Liver (tissue), 9 donors: ENCODE data around the gene RAB34. TPM values are rescaled to one million over a fixed set of nuclear protein-coding genes. Genes with fewer than 3 reads are reported as not detected.

Experiments used
- DNase-seq: peaks from one replicate; pipeline ENCODE4 v3.0.0-alpha.2; 2017; ENCODE audit warnings: low spot score
- H3K27ac ChIP-seq, 2 donors: one replicate each; pipeline ENCODE4 v1.7.0; 2013; ENCODE audit warnings: inconsistent platforms in 2 of 2, low read length in 2 of 2, control low read depth in 1 of 2, low read depth in 1 of 2, mild to moderate bottlenecking in 1 of 2
- H3K27me3 ChIP-seq, 4 donors: one replicate each; pipeline versions ENCODE4 v1.6.1 to v1.7.0; 2013; ENCODE audit warnings: low read length in 3 of 4, inconsistent platforms in 1 of 4, mild to moderate bottlenecking in 1 of 4, moderate library complexity in 1 of 4; ENCODE audit not compliant: control insufficient read depth in 4 of 4, insufficient read depth in 4 of 4
- H3K36me3 ChIP-seq, 4 donors: one replicate each; pipeline versions ENCODE4 v1.6.1 to v1.7.0; 2013; ENCODE audit warnings: low read length in 3 of 4, mild to moderate bottlenecking in 3 of 4, low read depth in 1 of 4, moderate library complexity in 1 of 4; ENCODE audit not compliant: control insufficient read depth in 4 of 4, insufficient read depth in 3 of 4
- H3K4me1 ChIP-seq, 4 donors: one replicate each; pipeline versions ENCODE4 v1.6.1 to v1.7.0; 2013; ENCODE audit warnings: low read length in 3 of 4, mild to moderate bottlenecking in 3 of 4, moderate library complexity in 1 of 4; ENCODE audit not compliant: control insufficient read depth in 4 of 4, insufficient read depth in 4 of 4
- H3K4me3 ChIP-seq, 3 donors: one replicate each; pipeline versions ENCODE4 v1.6.1 to v1.7.0; 2013; ENCODE audit warnings: low read length in 3 of 3, control low read depth in 1 of 3, low read depth in 1 of 3, mild to moderate bottlenecking in 1 of 3
- H3K9ac ChIP-seq, 2 donors: one replicate each; pipeline ENCODE4 v1.7.0; 2013; ENCODE audit warnings: low read length in 2 of 2, mild to moderate bottlenecking in 2 of 2, moderate library complexity in 2 of 2, control low read depth in 1 of 2, low read depth in 1 of 2
- H3K9me3 ChIP-seq, 4 donors: one replicate each; pipeline versions ENCODE4 v1.6.1 to v1.7.0; 2013; ENCODE audit warnings: low read length in 3 of 4; ENCODE audit not compliant: control insufficient read depth in 4 of 4
- ATF3 ChIP-seq: IDR thresholded peaks from 2 replicates; pipeline ENCODE4 v1.6.1; 2016; ENCODE audit warnings: antibody characterized with exemption
- EGR1 ChIP-seq, 2 donors: IDR thresholded peaks; 2 replicates each; pipeline ENCODE4 v1.6.1; 2016 to 2018; ENCODE audit warnings: antibody characterized with exemption in 2 of 2, low read depth in 2 of 2
- FOXA1 ChIP-seq: IDR thresholded peaks from 2 replicates; pipeline ENCODE4 v1.6.1; 2016; ENCODE audit warnings: antibody characterized with exemption
- FOXA2 ChIP-seq: IDR thresholded peaks from 2 replicates; pipeline ENCODE4 v1.6.1; 2016; ENCODE audit warnings: antibody characterized with exemption
- GABPA ChIP-seq, 2 donors: IDR thresholded peaks in 1 of 2; conservative IDR thresholded peaks in 1 of 2; 2 replicates each; pipeline ENCODE4 v1.6.1; 2016; ENCODE audit warnings: antibody characterized with exemption in 2 of 2, mild to moderate bottlenecking in 1 of 2, moderate library complexity in 1 of 2
- HNF4A ChIP-seq, 2 donors: conservative IDR thresholded peaks; 2 replicates each; pipeline ENCODE4 v1.6.1; 2016; ENCODE audit warnings: antibody characterized with exemption in 2 of 2, mild to moderate bottlenecking in 2 of 2
- HNF4G ChIP-seq: IDR thresholded peaks from 2 replicates; pipeline ENCODE4 v1.6.1; 2016; ENCODE audit warnings: antibody characterized with exemption
- JUND ChIP-seq, 2 donors: IDR thresholded peaks; 2 replicates each; pipeline ENCODE4 v1.6.1; 2016; ENCODE audit warnings: antibody characterized with exemption in 2 of 2
- MAX ChIP-seq: IDR thresholded peaks from 2 replicates; pipeline ENCODE4 v1.6.1; 2016; ENCODE audit warnings: antibody characterized with exemption
- NR2F2 ChIP-seq: IDR thresholded peaks from 2 replicates; pipeline ENCODE4 v1.6.1; 2016; ENCODE audit warnings: antibody characterized with exemption
- RAD21 ChIP-seq, 2 donors: IDR thresholded peaks; 2 replicates each; pipeline ENCODE4 v1.6.1; 2016; ENCODE audit warnings: antibody characterized with exemption in 2 of 2, mild to moderate bottlenecking in 2 of 2
- REST ChIP-seq: IDR thresholded peaks from 2 replicates; pipeline ENCODE4 v1.6.1; 2016; ENCODE audit warnings: antibody characterized with exemption, mild to moderate bottlenecking
- RXRA ChIP-seq, 2 donors: IDR thresholded peaks; 2 replicates each; pipeline ENCODE4 v1.6.1; 2017 to 2018; ENCODE audit warnings: antibody characterized with exemption in 2 of 2, mild to moderate bottlenecking in 1 of 2
- SP1 ChIP-seq: IDR thresholded peaks from 2 replicates; pipeline ENCODE4 v1.6.1; 2018; ENCODE audit warnings: antibody characterized with exemption, mild to moderate bottlenecking
- YY1 ChIP-seq: IDR thresholded peaks from 2 replicates; pipeline ENCODE4 v1.6.1; 2016; ENCODE audit warnings: antibody characterized with exemption, mild to moderate bottlenecking
- WGBS: extraction: QIAGEN DNeasy Blood & Tissue Kit; methylation state at CpG from one replicate; pipeline ENCODE4 v1.1.7; 2013; 5-methylcytosine and 5-hydroxymethylcytosine counted together
- polyA plus RNA-seq, 2 donors: library from polyadenylated mRNA; stranded (reverse) in 1 of 2; unstranded in 1 of 2; fragments of 200-250 nt in 1 of 2; fragments of >200 nt in 1 of 2; fragmentation: Nextera tagmentation in 1 of 2; extraction: Ambion mirVana in 1 of 2; gene quantifications; one replicate each; pipeline versions ENCODE4 v1.2.1 to v1.2.3, GENCODE V29; 2013 to 2015
- total RNA-seq, 2 donors: library from RNA; depleted of rRNA; stranded (reverse); fragments of >200 nt; gene quantifications; one replicate each; pipeline ENCODE4 v1.2.3, GENCODE V29; 2014
- TF ChIP-seq, protein P1 (sequence below): fragments of 150-350 bp; IDR thresholded peaks from 2 replicates; pipeline ENCODE4 v1.5.1; 2017; ENCODE audit warnings: improper control_type of control experiment, low read depth, low read length; ENCODE audit not compliant: missing input control
- TF ChIP-seq, protein P2 (sequence below): IDR thresholded peaks from 2 replicates; pipeline ENCODE4 v1.6.1; 2016; ENCODE audit warnings: antibody characterized with exemption
- donor health status: healthy.
- donor health status: healthy.
- donor health status: healthy.
- donor health status: healthy.
- donor health status: healthy.

RAB34 gene
- total and polyA plus RNA-seq, 4 donors = 4.5 to 14.3 (median 7.6) TPM

DNA sequence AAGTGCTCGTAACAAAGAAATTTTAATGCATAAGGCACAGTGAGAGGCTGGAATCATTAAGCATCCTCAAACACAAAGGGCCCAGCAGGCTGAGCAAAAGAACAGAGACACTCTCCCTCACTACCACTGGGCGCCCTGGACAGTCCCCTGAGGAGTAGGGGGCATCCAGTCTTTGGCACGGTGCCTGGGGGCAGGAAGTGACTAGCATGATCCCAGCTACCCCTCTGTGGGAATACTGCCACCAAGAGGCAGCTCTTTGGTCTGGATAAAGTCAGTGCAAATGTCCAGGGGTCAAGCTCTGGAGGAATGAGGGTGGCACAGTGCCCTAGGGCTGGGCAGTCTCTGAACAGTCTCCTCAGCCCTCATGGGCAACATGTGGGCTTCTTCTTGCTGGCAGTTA, 3.4 kb downstream of the RAB34 start:
- Histone ChIP-seq H3K4me3 (no peak overlapping the region), H3K27me3 (no peaks in the 10 kb centered on the region), H3K9me3 (no peaks in the 10 kb centered on the region), H3K9ac (no peak overlapping the region), H3K36me3 (no peaks in the 10 kb centered on the region), H3K27ac (no peak overlapping the region), H3K4me1 (peaks cover 2 to 20% (median 11%) of the 10 kb centered on the region in 4 donors)
- 88% methylated on average over 3 of the region's 3 CpGs for WGBS
- TF ChIP-seq RAD21 (IDR thresholded peaks at IDR 0.05) (no peak), FOXA2 (no peak), JUND (IDR thresholded peaks at IDR 0.05) (no peak), NR2F2 (no peak), HNF4A (conservative IDR thresholded peaks at IDR 0.05) (no peak), REST (no peak), MAX (no peak), FOXA1 (no peak), ATF3 (no peak), RXRA (IDR thresholded peaks at IDR 0.05) (no peak), GABPA (IDR thresholded peaks at IDR 0.05 in 1 of 2, conservative IDR thresholded peaks at IDR 0.05 in 1 of 2) (no peak)
- TF ChIP-seq, protein P1, sequence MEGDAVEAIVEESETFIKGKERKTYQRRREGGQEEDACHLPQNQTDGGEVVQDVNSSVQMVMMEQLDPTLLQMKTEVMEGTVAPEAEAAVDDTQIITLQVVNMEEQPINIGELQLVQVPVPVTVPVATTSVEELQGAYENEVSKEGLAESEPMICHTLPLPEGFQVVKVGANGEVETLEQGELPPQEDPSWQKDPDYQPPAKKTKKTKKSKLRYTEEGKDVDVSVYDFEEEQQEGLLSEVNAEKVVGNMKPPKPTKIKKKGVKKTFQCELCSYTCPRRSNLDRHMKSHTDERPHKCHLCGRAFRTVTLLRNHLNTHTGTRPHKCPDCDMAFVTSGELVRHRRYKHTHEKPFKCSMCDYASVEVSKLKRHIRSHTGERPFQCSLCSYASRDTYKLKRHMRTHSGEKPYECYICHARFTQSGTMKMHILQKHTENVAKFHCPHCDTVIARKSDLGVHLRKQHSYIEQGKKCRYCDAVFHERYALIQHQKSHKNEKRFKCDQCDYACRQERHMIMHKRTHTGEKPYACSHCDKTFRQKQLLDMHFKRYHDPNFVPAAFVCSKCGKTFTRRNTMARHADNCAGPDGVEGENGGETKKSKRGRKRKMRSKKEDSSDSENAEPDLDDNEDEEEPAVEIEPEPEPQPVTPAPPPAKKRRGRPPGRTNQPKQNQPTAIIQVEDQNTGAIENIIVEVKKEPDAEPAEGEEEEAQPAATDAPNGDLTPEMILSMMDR = no peak
- TF ChIP-seq, protein P2, sequence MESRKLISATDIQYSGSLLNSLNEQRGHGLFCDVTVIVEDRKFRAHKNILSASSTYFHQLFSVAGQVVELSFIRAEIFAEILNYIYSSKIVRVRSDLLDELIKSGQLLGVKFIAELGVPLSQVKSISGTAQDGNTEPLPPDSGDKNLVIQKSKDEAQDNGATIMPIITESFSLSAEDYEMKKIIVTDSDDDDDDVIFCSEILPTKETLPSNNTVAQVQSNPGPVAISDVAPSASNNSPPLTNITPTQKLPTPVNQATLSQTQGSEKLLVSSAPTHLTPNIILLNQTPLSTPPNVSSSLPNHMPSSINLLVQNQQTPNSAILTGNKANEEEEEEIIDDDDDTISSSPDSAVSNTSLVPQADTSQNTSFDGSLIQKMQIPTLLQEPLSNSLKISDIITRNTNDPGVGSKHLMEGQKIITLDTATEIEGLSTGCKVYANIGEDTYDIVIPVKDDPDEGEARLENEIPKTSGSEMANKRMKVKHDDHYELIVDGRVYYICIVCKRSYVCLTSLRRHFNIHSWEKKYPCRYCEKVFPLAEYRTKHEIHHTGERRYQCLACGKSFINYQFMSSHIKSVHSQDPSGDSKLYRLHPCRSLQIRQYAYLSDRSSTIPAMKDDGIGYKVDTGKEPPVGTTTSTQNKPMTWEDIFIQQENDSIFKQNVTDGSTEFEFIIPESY = no peak
- DNase-seq = no peak

DNA sequence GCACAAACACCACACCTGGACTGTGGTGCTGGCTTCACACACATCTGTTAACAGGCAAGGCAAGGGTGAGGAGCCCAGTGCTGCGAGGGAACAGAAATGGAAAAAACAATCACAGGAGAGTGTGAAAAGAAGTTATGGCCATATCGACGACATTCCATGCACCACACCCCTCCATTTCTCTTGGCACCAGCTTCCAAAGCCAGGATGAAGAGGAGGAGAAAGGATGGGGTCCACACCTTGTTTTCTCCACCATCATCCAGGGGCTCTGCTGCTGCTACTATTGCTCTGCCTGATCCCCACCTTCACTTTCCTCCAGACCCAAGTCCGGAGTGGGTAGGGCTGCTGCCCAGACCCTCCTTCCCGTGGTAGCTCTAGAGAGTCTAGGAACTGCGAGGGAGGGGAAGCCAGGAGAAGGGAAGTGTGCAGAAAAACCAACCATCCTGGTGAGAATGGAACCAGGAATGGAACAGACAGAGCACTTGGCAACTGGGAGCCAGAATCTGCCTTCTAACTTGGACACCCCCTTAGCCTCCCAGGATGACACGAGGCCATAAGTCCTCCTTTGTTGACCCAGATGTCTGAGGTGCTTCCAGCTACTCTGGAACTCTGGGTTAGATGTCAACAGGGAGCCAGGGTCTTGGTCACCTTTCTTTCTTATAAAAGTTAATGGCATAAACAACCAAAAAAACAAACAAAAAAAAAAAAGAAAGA, 4.8 kb downstream of the RAB34 start:
- WGBS = 91% methylated on average over 7 of the region's 7 CpGs
- Histone ChIP-seq H3K27ac (no peak overlapping the region), H3K9me3 (no peaks in the 10 kb centered on the region), H3K4me1 (peaks cover 2 to 13% (median 7%) of the 10 kb centered on the region in 4 donors), H3K36me3 (no peaks in the 10 kb centered on the region), H3K27me3 (no peaks in the 10 kb centered on the region), H3K4me3 (no peak overlapping the region), H3K9ac (no peak overlapping the region)
- DNase-seq = no peak
- no peak for TF ChIP-seq EGR1 (IDR thresholded peaks at IDR 0.05; ENCODE audit: low read depth in 2 of 2)
- TF ChIP-seq HNF4G = no peak
- TF ChIP-seq YY1 = no peak
- no peak for TF ChIP-seq MAX
- TF ChIP-seq FOXA1 = no peak
- no peak for TF ChIP-seq SP1
- no peak for TF ChIP-seq FOXA2
- no peak for TF ChIP-seq NR2F2
- TF ChIP-seq RXRA (IDR thresholded peaks at IDR 0.05) = no peak
- TF ChIP-seq, protein P1 = no peak
